ENCODE data around the gene NAV2.
A peak's percentile ranks its signal among the peaks of the same experiment; 100 is the strongest.

Gene NAV2

DNA sequence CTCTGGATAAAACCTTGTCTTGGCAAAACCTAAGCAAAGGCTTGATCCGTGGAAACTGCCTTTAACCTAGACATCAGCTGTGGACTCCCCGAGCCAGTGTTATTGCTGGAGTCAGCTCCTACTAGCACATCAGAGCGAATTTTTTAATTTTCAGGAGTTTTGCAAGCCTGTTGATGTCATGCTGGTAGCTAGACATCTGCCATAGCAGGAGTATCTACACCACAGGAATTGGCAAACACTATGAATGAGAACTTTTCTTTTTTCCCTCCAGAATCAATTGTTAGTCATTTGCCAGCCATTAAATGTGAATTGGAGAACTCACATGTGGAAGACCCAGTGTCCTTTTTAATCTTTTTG, 201.2 kb downstream of the NAV2 start:
- H3K4me3 ChIP-seq (ENCODE audit: low read depth, low read length), result no peak overlapping the region
- H3K27ac ChIP-seq, result no peak overlapping the region
- DNase-seq, result no peak
- in situ Hi-C loops (cut with HindIII; ENCODE audit: low pct_ligation_motif_present, low sequenced_read_pairs), result no loop called here
- TF ChIP-seq, protein P1, sequence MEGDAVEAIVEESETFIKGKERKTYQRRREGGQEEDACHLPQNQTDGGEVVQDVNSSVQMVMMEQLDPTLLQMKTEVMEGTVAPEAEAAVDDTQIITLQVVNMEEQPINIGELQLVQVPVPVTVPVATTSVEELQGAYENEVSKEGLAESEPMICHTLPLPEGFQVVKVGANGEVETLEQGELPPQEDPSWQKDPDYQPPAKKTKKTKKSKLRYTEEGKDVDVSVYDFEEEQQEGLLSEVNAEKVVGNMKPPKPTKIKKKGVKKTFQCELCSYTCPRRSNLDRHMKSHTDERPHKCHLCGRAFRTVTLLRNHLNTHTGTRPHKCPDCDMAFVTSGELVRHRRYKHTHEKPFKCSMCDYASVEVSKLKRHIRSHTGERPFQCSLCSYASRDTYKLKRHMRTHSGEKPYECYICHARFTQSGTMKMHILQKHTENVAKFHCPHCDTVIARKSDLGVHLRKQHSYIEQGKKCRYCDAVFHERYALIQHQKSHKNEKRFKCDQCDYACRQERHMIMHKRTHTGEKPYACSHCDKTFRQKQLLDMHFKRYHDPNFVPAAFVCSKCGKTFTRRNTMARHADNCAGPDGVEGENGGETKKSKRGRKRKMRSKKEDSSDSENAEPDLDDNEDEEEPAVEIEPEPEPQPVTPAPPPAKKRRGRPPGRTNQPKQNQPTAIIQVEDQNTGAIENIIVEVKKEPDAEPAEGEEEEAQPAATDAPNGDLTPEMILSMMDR (IDR thresholded peaks at IDR 0.05; ENCODE audit: low read depth, low read length, missing control alignments), result no peak
- no peaks in the 10 kb centered on the region for H3K27me3 ChIP-seq (replicated peaks)
- H3K36me3 ChIP-seq (replicated peaks), result no peaks in the 10 kb centered on the region

DNA sequence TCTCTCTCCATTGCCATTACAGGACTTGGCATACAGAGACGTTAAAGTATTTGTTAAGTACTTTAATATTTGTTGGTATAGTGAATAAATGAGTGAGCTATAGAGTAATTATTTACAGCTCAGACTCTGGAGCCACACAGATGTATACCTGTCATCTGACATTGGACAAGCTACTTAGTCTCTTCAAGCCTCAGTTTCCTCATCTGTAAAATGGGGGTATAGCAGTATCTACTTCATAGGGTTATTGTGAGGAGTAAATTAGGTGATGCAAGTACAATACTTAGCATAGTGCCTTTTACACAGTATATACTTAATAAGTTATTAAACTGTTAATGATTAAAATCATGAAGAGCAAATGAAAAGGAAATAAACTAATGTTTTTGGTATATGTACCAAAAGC, 203.2 kb downstream of the NAV2 start:
- Histone ChIP-seq H3K27me3 (replicated peaks) (no peaks in the 10 kb centered on the region), H3K36me3 (replicated peaks) (no peaks in the 10 kb centered on the region), H3K4me3 (ENCODE audit: low read depth, low read length) (no peak overlapping the region), H3K27ac (no peak overlapping the region)
- TF ChIP-seq, protein P1 (IDR thresholded peaks at IDR 0.05; ENCODE audit: low read depth, low read length, missing control alignments), result no peak
- DNase-seq, result no peak
- in situ Hi-C loops (cut with HindIII; ENCODE audit: low pct_ligation_motif_present, low sequenced_read_pairs), result no loop called here

DNA sequence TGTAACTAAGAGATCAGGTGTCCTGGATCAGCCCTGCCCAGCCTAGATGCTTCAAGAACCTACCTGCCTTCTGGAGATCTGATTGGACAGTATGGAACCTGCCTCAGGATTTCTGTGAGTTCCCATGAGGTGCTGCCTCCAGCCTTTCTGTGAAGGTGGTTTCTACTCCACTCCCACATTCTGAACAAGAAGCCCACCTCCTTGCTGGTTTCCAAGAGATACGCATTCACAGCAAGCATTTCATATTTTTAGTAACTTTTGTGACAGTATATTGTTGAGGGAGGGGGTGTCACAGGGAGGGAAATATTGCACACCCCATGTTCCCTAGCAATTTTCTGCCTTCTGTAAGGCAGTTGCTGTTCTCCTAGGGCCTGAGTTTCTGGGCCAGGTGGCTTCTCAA, 204.4 kb downstream of the NAV2 start:
- Histone ChIP-seq H3K4me3 (ENCODE audit: low read depth, low read length) (no peak overlapping the region), H3K27ac (no peak overlapping the region), H3K27me3 (replicated peaks) (no peaks in the 10 kb centered on the region), H3K36me3 (replicated peaks) (no peaks in the 10 kb centered on the region)
- DNase-seq, result no peak
- TF ChIP-seq, protein P1 (IDR thresholded peaks at IDR 0.05; ENCODE audit: low read depth, low read length, missing control alignments), result no peak
- in situ Hi-C loops (cut with HindIII; ENCODE audit: low pct_ligation_motif_present, low sequenced_read_pairs), result no loop called here

DNA sequence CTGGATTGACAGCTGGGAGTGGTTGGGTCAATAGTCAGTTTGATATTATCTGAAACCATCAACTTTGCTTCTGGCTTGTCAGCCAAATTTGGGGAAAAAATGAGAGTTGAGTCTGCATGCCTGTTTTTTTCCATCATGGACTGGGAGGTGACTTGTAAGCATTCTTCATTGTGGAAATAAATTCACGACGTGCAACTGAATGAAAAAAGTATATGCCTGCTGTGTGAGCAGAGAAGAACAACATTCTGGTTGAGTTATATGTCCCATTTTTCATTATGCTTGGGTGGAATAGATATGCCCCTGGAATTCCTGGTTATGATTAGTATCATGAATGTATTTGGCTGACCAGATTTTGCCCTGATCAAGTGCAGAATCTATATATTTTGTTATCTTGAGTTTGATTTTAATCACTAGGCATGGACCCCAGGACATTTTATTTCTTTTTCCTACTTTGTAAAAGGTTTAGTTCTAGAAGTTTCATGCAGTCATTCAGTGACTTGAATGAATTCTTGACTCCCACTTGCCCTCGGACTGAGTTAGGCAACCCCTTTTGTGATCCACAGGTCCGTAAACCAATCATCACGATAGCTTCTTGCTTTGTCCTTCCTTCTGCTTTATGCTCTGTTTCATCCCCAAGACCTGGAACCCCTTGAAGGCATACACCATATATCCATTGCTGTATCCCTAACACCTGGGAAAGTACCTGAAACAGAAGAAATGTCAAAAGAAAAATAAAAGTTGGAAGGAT, 205.8 kb downstream of the NAV2 start:
- DNase-seq, result peak; percentile 60
- peak overlapping the region; percentile 90 for H3K27ac ChIP-seq
- in situ Hi-C loops (cut with HindIII; ENCODE audit: low pct_ligation_motif_present, low sequenced_read_pairs), result no loop called here
- no peaks in the 10 kb centered on the region for H3K27me3 ChIP-seq (replicated peaks)
- TF ChIP-seq, protein P1 (IDR thresholded peaks at IDR 0.05; ENCODE audit: low read depth, low read length, missing control alignments), result no peak
- H3K36me3 ChIP-seq (replicated peaks), result no peaks in the 10 kb centered on the region
- H3K4me3 ChIP-seq (ENCODE audit: low read depth, low read length), result no peak overlapping the region

DNA sequence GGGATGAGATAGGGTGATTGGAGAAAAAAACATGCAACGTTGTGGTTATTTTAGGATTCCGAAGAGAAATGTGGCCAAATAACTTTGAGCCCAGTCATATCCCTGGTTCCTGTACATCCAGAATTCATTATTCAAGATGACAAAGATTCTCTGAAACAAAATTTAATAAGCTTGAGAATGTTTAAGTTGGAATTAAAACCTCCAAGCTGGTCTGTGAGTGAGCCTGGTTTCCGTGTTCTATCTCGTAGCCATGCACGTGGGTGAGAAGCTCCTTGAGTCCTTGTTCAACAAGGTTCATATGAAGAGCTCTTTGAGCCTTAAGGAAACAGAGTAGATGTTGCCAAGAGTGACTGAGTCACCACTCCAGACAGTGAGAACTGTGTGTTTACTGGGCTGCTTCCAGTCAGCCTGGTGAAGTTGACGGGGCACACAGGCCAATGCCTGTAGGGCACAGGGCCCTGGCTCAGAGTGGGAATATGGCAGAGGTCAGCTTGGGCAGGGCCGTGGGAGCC, 206.5 kb downstream of the NAV2 start:
- Histone ChIP-seq H3K36me3 (replicated peaks) (no peaks in the 10 kb centered on the region), H3K27ac (peak overlapping the region; percentile 90), H3K27me3 (replicated peaks) (no peaks in the 10 kb centered on the region), H3K4me3 (ENCODE audit: low read depth, low read length) (no peak overlapping the region)
- TF ChIP-seq, protein P1 (IDR thresholded peaks at IDR 0.05; ENCODE audit: low read depth, low read length, missing control alignments), result no peak
- peak; percentile 95 for DNase-seq
- in situ Hi-C loops (cut with HindIII; ENCODE audit: low pct_ligation_motif_present, low sequenced_read_pairs), result no loop called here

DNA sequence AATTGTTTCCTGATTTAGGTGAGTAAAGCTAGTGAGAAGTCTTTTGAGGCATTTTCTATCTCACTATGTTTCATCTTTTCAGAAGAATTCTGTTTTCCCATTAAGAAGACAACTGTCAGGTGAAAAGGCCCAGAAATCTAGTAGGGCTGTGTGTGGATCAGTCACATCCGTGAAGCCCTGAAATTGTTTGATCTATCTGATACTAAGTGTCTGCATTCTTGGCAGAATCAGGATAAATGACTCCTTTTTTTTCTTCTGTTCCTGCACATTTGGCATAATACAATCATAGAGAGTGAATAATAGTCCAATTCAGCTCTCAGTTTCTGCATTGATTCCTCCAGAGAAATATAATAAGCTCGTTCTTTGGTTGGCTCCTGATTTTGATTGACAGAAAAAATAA, 208.3 kb downstream of the NAV2 start:
- DNase-seq, result no peak
- Histone ChIP-seq H3K4me3 (ENCODE audit: low read depth, low read length) (no peak overlapping the region), H3K27me3 (replicated peaks) (no peaks in the 10 kb centered on the region), H3K36me3 (replicated peaks) (no peaks in the 10 kb centered on the region), H3K27ac (no peak overlapping the region)
- in situ Hi-C loops (cut with HindIII; ENCODE audit: low pct_ligation_motif_present, low sequenced_read_pairs), result no loop called here
- TF ChIP-seq, protein P1 (IDR thresholded peaks at IDR 0.05; ENCODE audit: low read depth, low read length, missing control alignments), result no peak
